Measurements from ENCODE around the gene BTN2A1. TPM values are rescaled to one million over a fixed set of nuclear protein-coding genes. Genes with fewer than 3 reads are reported as not detected.
"Not testable (repeated sequence)": the region's sequence is repeated elsewhere in the genome, so short reads cannot be mapped to it uniquely, and the experiment has no call there.

BTN2A1 gene
- total and polyA plus RNA-seq, 2 donors: 15.8 to 38.0 TPM

GRCh38 chr6:26421259-26422144 is 36.3 kb upstream of the BTN2A1 start:
- H3K4me1 ChIP-seq (ENCODE audit: insufficient read depth): peaks cover 2% of the 10 kb centered on the region

GRCh38 chr6:26422329-26422728 is 35.4 kb upstream of the BTN2A1 start:
- peaks cover 2% of the 10 kb centered on the region for H3K4me1 ChIP-seq (ENCODE audit: insufficient read depth)
- WGBS: 81% methylated on average over 3 of the region's 3 CpGs
- no peak for DNase-seq (ENCODE audit: extremely low spot score)
- H3K36me3 ChIP-seq (ENCODE audit: insufficient read depth): no peaks in the 10 kb centered on the region
- H3K4me3 ChIP-seq (ENCODE audit: low read depth, low read length): no peak overlapping the region
- no peak overlapping the region for H3K27ac ChIP-seq (ENCODE audit: low read depth)

More at GRCh38 chr6:26421259-26422144, 36.3 kb upstream of the BTN2A1 start:
- WGBS: under 1% methylated on average over 31 of the region's 31 CpGs
- Histone ChIP-seq H3K4me3 (ENCODE audit: low read depth, low read length) (peak overlapping the region; percentile 67), H3K27ac (ENCODE audit: low read depth) (peak overlapping the region; percentile 94), H3K36me3 (ENCODE audit: insufficient read depth) (no peaks in the 10 kb centered on the region)
- DNase-seq (ENCODE audit: extremely low spot score): peak; percentile 90

- WGBS: 96% methylated on average over 5 of the region's 5 CpGs
- peaks cover 2% of the 10 kb centered on the region for H3K4me1 ChIP-seq (ENCODE audit: insufficient read depth)
- DNase-seq (ENCODE audit: extremely low spot score): no peak
- no peaks in the 10 kb centered on the region for H3K36me3 ChIP-seq (ENCODE audit: insufficient read depth)
- no peak overlapping the region for H3K27ac ChIP-seq (ENCODE audit: low read depth)
- no peak overlapping the region for H3K4me3 ChIP-seq (ENCODE audit: low read depth, low read length)
These were observed 30.9 kb upstream of the BTN2A1 start for GRCh38 chr6:26426691-26427450.

- WGBS: 88% methylated on average over 3 of the region's 3 CpGs
- DNase-seq (ENCODE audit: extremely low spot score): no peak
- no peaks in the 10 kb centered on the region for H3K36me3 ChIP-seq (ENCODE audit: insufficient read depth)
These were observed 30.3 kb upstream of the BTN2A1 start for GRCh38 chr6:26427451-26427809.

GRCh38 chr6:26428206-26428605 is 29.5 kb upstream of the BTN2A1 start:
- Histone ChIP-seq H3K36me3 (ENCODE audit: insufficient read depth) (no peaks in the 10 kb centered on the region), H3K27ac (ENCODE audit: low read depth) (no peak overlapping the region), H3K4me1 (ENCODE audit: insufficient read depth) (peaks cover 2% of the 10 kb centered on the region), H3K4me3 (ENCODE audit: low read depth, low read length) (no peak overlapping the region)
- no peak for DNase-seq (ENCODE audit: extremely low spot score)
- 94% methylated on average over 2 of the region's 2 CpGs for WGBS

More at GRCh38 chr6:26427451-26427809, 30.3 kb upstream of the BTN2A1 start:
- Histone ChIP-seq H3K4me1 (ENCODE audit: insufficient read depth) (peaks cover 2% of the 10 kb centered on the region), H3K27ac (ENCODE audit: low read depth) (no peak overlapping the region), H3K4me3 (ENCODE audit: low read depth, low read length) (no peak overlapping the region)

GRCh38 chr6:26430787-26431186 is 27.0 kb upstream of the BTN2A1 start:
- WGBS: 91% methylated on average over 5 of the region's 5 CpGs
- Histone ChIP-seq H3K4me3 (ENCODE audit: low read depth, low read length) (no peak overlapping the region), H3K27ac (ENCODE audit: low read depth) (no peak overlapping the region), H3K36me3 (ENCODE audit: insufficient read depth) (no peaks in the 10 kb centered on the region), H3K4me1 (ENCODE audit: insufficient read depth) (no peaks in the 10 kb centered on the region)
- DNase-seq (ENCODE audit: extremely low spot score): no peak

GRCh38 chr6:26431258-26432172 is 26.2 kb upstream of the BTN2A1 start:
- no peak for DNase-seq (ENCODE audit: extremely low spot score)
- H3K36me3 ChIP-seq (ENCODE audit: insufficient read depth): no peaks in the 10 kb centered on the region
- no peaks in the 10 kb centered on the region for H3K4me1 ChIP-seq (ENCODE audit: insufficient read depth)
- H3K27ac ChIP-seq (ENCODE audit: low read depth): no peak overlapping the region
- H3K4me3 ChIP-seq (ENCODE audit: low read depth, low read length): no peak overlapping the region
- 85% methylated on average over 6 of the region's 6 CpGs for WGBS

- no peak for DNase-seq (ENCODE audit: extremely low spot score)
- WGBS: 88% methylated on average over 5 of the region's 5 CpGs
- H3K4me3 ChIP-seq (ENCODE audit: low read depth, low read length): no peak overlapping the region
These were observed 25.0 kb upstream of the BTN2A1 start for GRCh38 chr6:26432627-26433201.

GRCh38 chr6:26433680-26434079 is 24.1 kb upstream of the BTN2A1 start:
- not testable (repeated sequence) for H3K27ac ChIP-seq (ENCODE audit: low read depth); H3K4me1 ChIP-seq (ENCODE audit: insufficient read depth); H3K36me3 ChIP-seq (ENCODE audit: insufficient read depth); DNase-seq (ENCODE audit: extremely low spot score); H3K4me3 ChIP-seq (ENCODE audit: low read depth, low read length)
- WGBS: 89% methylated on average over 8 of the region's 8 CpGs

More at GRCh38 chr6:26432627-26433201, 25.0 kb upstream of the BTN2A1 start:
- H3K27ac ChIP-seq (ENCODE audit: low read depth): no peak overlapping the region
- H3K4me1 ChIP-seq (ENCODE audit: insufficient read depth): no peaks in the 10 kb centered on the region
- H3K36me3 ChIP-seq (ENCODE audit: insufficient read depth): no peaks in the 10 kb centered on the region

- 93% methylated on average over 4 of the region's 4 CpGs for WGBS
- H3K4me3 ChIP-seq (ENCODE audit: low read depth, low read length): no peak overlapping the region
- no peak for DNase-seq (ENCODE audit: extremely low spot score)
These were observed 21.7 kb upstream of the BTN2A1 start for GRCh38 chr6:26436018-26436417.

GRCh38 chr6:26437550-26437949 is 20.2 kb upstream of the BTN2A1 start:
- 75% methylated on average over 1 of the region's 1 CpG for WGBS
- no peak overlapping the region for H3K4me3 ChIP-seq (ENCODE audit: low read depth, low read length)

More at GRCh38 chr6:26436018-26436417, 21.7 kb upstream of the BTN2A1 start:
- Histone ChIP-seq H3K4me1 (ENCODE audit: insufficient read depth) (no peaks in the 10 kb centered on the region), H3K27ac (ENCODE audit: low read depth) (no peak overlapping the region), H3K36me3 (ENCODE audit: insufficient read depth) (no peaks in the 10 kb centered on the region)

GRCh38 chr6:26438000-26438399 is 19.8 kb upstream of the BTN2A1 start:
- 99% methylated on average over 1 of the region's 1 CpG for WGBS
- no peak overlapping the region for H3K4me3 ChIP-seq (ENCODE audit: low read depth, low read length)
- H3K36me3 ChIP-seq (ENCODE audit: insufficient read depth): no peaks in the 10 kb centered on the region
- no peak overlapping the region for H3K27ac ChIP-seq (ENCODE audit: low read depth)
- H3K4me1 ChIP-seq (ENCODE audit: insufficient read depth): no peaks in the 10 kb centered on the region
- no peak for DNase-seq (ENCODE audit: extremely low spot score)

More at GRCh38 chr6:26437550-26437949, 20.2 kb upstream of the BTN2A1 start:
- Histone ChIP-seq H3K36me3 (ENCODE audit: insufficient read depth) (no peaks in the 10 kb centered on the region), H3K4me1 (ENCODE audit: insufficient read depth) (no peaks in the 10 kb centered on the region), H3K27ac (ENCODE audit: low read depth) (no peak overlapping the region)
- DNase-seq (ENCODE audit: extremely low spot score): no peak
